NCI-H82 (cell line): Measurements from ENCODE around the gene PRPF19.

Experiments
- DNase-seq: peaks from one replicate; lab custom pipeline; 2025; lab: John Stamatoyannopoulos, UW

PRPF19 gene

GRCh38 chr11:60937811-60938210 lies 31.4 kb upstream of the PRPF19 start:
- no peak for DNase-seq

GRCh38 chr11:60937144-60937527 lies 30.8 kb upstream of the PRPF19 start:
- no peak for DNase-seq

- DNase-seq, result no peak
Observed at GRCh38 chr11:60936467-60937143, 30.2 kb upstream of the PRPF19 start.

- DNase-seq, result no peak
Observed at GRCh38 chr11:60935676-60936442, 29.5 kb upstream of the PRPF19 start.

- DNase-seq, result no peak
Observed at GRCh38 chr11:60934790-60935605, 28.6 kb upstream of the PRPF19 start.

- no peak for DNase-seq
Observed at GRCh38 chr11:60934124-60934789, 27.9 kb upstream of the PRPF19 start.

GRCh38 chr11:60933416-60934123 lies 27.2 kb upstream of the PRPF19 start:
- no peak for DNase-seq

GRCh38 chr11:60932605-60933356 lies 26.4 kb upstream of the PRPF19 start:
- DNase-seq, result no peak

GRCh38 chr11:60931917-60932316 lies 25.5 kb upstream of the PRPF19 start:
- no peak for DNase-seq

GRCh38 chr11:60930394-60930793 lies 24.0 kb upstream of the PRPF19 start:
- no peak for DNase-seq

- no peak for DNase-seq
Observed at GRCh38 chr11:60929764-60930163, 23.4 kb upstream of the PRPF19 start.

- no peak for DNase-seq
Observed at GRCh38 chr11:60928563-60929001, 22.2 kb upstream of the PRPF19 start.

- no peak for DNase-seq
Observed at GRCh38 chr11:60927600-60927999, 21.2 kb upstream of the PRPF19 start.

GRCh38 chr11:60927061-60927592 lies 20.7 kb upstream of the PRPF19 start:
- DNase-seq, result no peak

GRCh38 chr11:60926500-60926899 lies 20.1 kb upstream of the PRPF19 start:
- no peak for DNase-seq

- DNase-seq, result no peak
Observed at GRCh38 chr11:60925868-60926267, 19.5 kb upstream of the PRPF19 start.

GRCh38 chr11:60924906-60925853 lies 18.8 kb upstream of the PRPF19 start:
- DNase-seq, result peak; percentile 42

GRCh38 chr11:60924110-60924905 lies 17.9 kb upstream of the PRPF19 start, which contains the start of gene TMEM132A:
Gene TMEM132A, plus strand, starts transcription at chr11:60924460. Its CDS starts 174 bp downstream, at chr11:60924634.
- peak; percentile 90 for DNase-seq

- no peak for DNase-seq
Observed at GRCh38 chr11:60923800-60924109, 17.4 kb upstream of the PRPF19 start.
